Spleen (tissue), 3 donors: Measurements from ENCODE around the gene CDC23.

ENCODE experiments used
- POLR2A ChIP-seq, 3 donors: fragments of 450-650 bp; IDR thresholded peaks; one replicate each; pipeline ENCODE4 v1.5.1; 2017; ENCODE audit warnings: antibody characterized with exemption in 3 of 3, mild to moderate bottlenecking in 1 of 3
- POLR2AphosphoS5 ChIP-seq, 3 donors: sonication (generic); formaldehyde crosslinking; IDR thresholded peaks; one replicate each; pipeline ENCODE4 v1.5.1; 2017; ENCODE audit warnings: antibody characterized with exemption in 3 of 3

DNA sequence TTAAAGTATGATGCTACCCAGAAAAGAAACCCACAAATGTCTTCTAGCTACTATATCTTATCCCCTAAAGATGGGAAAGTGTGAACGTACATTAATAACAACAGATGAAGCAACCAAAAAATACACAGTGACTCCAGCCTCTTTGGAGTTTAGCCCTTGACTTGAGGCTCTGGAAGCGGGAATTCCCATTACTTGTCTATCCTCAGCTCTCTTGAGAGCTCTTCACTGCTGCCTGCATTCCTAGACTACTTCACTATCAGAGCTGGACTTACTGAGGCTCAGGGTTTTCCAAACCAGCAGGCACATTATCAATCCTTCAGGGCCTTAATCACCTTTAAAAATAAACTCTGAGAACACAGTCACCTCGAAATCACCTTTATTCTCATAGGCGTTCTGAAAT is 72.9 kb downstream of the CDC23 start:
- TF ChIP-seq POLR2AphosphoS5 (IDR thresholded peaks at IDR 0.05): no peak
- TF ChIP-seq POLR2A (IDR thresholded peaks at IDR 0.05): no peak
